Fibroblast of lung (primary cell): Measurements from ENCODE around the gene FLNA.

Experiments used
- EZH2 ChIP-seq: IDR thresholded peaks from 2 replicates; pipeline ENCODE4 v1.5.1; 2012; ENCODE audit warnings: low read length, control low read depth, mild to moderate bottlenecking; ENCODE audit errors: missing control alignments
- TF ChIP-seq, protein P1 (sequence below), 2 donors: IDR thresholded peaks in 1 of 2; conservative IDR thresholded peaks in 1 of 2; 1 replicate in 1 of 2; 2 replicates in 1 of 2; pipeline ENCODE4 v1.5.1; 2011 to 2012; ENCODE audit warnings: low read length in 2 of 2, control low read depth in 1 of 2, inconsistent platforms in 1 of 2, low read depth in 1 of 2, mild to moderate bottlenecking in 1 of 2

DNA sequence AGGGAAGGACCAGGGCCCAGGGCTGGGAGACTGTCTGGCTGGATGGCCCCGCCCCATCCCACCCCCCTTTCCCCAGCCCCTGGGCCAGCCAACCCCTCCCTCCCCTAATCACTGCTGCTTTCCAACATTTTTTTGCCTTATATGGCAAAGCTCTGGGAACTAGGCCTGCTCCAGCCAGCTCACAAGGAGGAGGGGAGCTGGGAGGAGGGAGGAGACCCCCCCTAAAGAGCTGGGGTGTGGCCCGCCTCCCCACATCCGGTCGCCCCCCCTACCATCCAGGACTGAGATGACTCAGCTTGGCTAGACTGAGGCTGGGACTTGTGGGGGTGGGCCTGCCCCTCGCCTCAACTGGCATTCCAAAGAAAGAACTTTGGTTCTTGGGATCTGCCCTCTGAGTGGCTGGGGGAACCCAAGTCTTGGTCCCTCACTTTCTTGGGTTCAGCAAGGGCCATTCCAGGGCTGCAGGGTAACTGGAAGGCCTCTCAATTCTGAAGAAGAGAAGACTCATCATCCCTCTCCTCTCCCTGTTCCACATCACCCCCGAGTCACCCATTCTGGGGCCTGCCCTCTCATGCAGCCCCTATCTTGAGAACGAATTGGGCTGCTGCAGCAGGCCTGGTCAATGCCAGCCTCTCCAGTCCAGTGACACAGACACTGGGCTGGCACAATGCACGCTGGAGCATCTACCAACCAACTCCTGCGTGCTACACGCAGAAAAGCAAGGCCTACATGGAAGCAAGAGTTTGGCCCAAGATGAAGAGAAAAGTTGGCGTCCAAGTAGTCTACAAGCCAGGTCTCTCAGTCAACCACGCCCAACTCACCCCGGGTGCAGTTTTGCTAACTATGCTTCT is 4.8 kb downstream of the FLNA start:
- TF ChIP-seq, protein P1, sequence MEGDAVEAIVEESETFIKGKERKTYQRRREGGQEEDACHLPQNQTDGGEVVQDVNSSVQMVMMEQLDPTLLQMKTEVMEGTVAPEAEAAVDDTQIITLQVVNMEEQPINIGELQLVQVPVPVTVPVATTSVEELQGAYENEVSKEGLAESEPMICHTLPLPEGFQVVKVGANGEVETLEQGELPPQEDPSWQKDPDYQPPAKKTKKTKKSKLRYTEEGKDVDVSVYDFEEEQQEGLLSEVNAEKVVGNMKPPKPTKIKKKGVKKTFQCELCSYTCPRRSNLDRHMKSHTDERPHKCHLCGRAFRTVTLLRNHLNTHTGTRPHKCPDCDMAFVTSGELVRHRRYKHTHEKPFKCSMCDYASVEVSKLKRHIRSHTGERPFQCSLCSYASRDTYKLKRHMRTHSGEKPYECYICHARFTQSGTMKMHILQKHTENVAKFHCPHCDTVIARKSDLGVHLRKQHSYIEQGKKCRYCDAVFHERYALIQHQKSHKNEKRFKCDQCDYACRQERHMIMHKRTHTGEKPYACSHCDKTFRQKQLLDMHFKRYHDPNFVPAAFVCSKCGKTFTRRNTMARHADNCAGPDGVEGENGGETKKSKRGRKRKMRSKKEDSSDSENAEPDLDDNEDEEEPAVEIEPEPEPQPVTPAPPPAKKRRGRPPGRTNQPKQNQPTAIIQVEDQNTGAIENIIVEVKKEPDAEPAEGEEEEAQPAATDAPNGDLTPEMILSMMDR (conservative IDR thresholded peaks at IDR 0.05 in 1 of 2, IDR thresholded peaks at IDR 0.05 in 1 of 2; ENCODE audit: low read depth in 1 of 2, low read length in 2 of 2): no peak
- TF ChIP-seq EZH2: no peak
